Measurements from ENCODE around the gene EFTUD2. TPM values are rescaled to one million over a fixed set of nuclear protein-coding genes. Genes with fewer than 3 reads are reported as not detected.

Gene EFTUD2
- polyA plus RNA-seq, 3 donors, result 82.9 to 144 (median 104) TPM

- TF ChIP-seq, protein P1, sequence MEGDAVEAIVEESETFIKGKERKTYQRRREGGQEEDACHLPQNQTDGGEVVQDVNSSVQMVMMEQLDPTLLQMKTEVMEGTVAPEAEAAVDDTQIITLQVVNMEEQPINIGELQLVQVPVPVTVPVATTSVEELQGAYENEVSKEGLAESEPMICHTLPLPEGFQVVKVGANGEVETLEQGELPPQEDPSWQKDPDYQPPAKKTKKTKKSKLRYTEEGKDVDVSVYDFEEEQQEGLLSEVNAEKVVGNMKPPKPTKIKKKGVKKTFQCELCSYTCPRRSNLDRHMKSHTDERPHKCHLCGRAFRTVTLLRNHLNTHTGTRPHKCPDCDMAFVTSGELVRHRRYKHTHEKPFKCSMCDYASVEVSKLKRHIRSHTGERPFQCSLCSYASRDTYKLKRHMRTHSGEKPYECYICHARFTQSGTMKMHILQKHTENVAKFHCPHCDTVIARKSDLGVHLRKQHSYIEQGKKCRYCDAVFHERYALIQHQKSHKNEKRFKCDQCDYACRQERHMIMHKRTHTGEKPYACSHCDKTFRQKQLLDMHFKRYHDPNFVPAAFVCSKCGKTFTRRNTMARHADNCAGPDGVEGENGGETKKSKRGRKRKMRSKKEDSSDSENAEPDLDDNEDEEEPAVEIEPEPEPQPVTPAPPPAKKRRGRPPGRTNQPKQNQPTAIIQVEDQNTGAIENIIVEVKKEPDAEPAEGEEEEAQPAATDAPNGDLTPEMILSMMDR (IDR thresholded peaks at IDR 0.05), result no peak
- H3K36me3 ChIP-seq (replicated peaks in 1 of 2; ENCODE audit: control insufficient read depth in 1 of 2, insufficient read depth in 2 of 2, low read length in 2 of 2), result peaks cover 14 to 16% of the 10 kb centered on the region in 2 donors
- WGBS (ENCODE audit: insufficient coverage), result 100% methylated on average over 4 of the region's 6 CpGs
- Mint-ChIP-seq H3K27me3 (ENCODE audit: low read depth in 3 of 3) (peaks cover 22 to 30% (median 23%) of the 10 kb centered on the region in 3 donors), H3K4me1 (no peaks in the 10 kb centered on the region), H3K27ac (no peak overlapping the region), H3K9me3 (peaks cover 0 to 3% (median 0%) of the 10 kb centered on the region in 7 donors), H3K4me3 (no peak overlapping the region), H3K36me3 (peaks cover 15 to 27% of the 10 kb centered on the region in 2 donors)
- no peak overlapping the region for H2AFZ ChIP-seq (ENCODE audit: insufficient read depth, low read depth, low read length, poor library complexity, severe bottlenecking)
- intact Hi-C loops (cut with micrococcal nuclease), result loop anchor here (5.0 to 10.0 kb wide), 2 partner anchors 100 to 173 kb away; no protein-coding TSS in a partner anchor
- H3K79me2 ChIP-seq (ENCODE audit: insufficient read depth, low read length), result no peaks in the 10 kb centered on the region
- no peak overlapping the region for H3K27ac ChIP-seq (ENCODE audit: low read depth in 1 of 2, low read length in 2 of 2)
- H3K9ac ChIP-seq (ENCODE audit: insufficient read depth, low read length, poor library complexity, severe bottlenecking), result no peak overlapping the region
- no peaks in the 10 kb centered on the region for H4K20me1 ChIP-seq (ENCODE audit: insufficient read depth, low read length)
- H3K4me1 ChIP-seq (ENCODE audit: control insufficient read depth in 1 of 2, insufficient read depth in 2 of 2, low read length in 2 of 2), result no peaks in the 10 kb centered on the region
- no peak overlapping the region for H3K4me2 ChIP-seq (replicated peaks; ENCODE audit: extremely low read depth, low read length, poor library complexity, severe bottlenecking)
- no peak for DNase-seq
- no peak overlapping the region for H3K4me3 ChIP-seq (replicated peaks in 1 of 3; ENCODE audit: low read depth in 2 of 3, low read length in 3 of 3)
- peaks cover 6 to 15% of the 10 kb centered on the region in 2 donors for H3K27me3 ChIP-seq (ENCODE audit: control insufficient read depth in 2 of 2, insufficient read depth in 2 of 2, low read length in 2 of 2)
- no peaks in the 10 kb centered on the region for H3K9me3 ChIP-seq (replicated peaks in 1 of 2; ENCODE audit: control insufficient read depth in 1 of 2, insufficient read depth in 1 of 2, low read length in 2 of 2)
Measured at GRCh38 chr17:44922136-44922535, 22.9 kb upstream of the EFTUD2 start.

DNA sequence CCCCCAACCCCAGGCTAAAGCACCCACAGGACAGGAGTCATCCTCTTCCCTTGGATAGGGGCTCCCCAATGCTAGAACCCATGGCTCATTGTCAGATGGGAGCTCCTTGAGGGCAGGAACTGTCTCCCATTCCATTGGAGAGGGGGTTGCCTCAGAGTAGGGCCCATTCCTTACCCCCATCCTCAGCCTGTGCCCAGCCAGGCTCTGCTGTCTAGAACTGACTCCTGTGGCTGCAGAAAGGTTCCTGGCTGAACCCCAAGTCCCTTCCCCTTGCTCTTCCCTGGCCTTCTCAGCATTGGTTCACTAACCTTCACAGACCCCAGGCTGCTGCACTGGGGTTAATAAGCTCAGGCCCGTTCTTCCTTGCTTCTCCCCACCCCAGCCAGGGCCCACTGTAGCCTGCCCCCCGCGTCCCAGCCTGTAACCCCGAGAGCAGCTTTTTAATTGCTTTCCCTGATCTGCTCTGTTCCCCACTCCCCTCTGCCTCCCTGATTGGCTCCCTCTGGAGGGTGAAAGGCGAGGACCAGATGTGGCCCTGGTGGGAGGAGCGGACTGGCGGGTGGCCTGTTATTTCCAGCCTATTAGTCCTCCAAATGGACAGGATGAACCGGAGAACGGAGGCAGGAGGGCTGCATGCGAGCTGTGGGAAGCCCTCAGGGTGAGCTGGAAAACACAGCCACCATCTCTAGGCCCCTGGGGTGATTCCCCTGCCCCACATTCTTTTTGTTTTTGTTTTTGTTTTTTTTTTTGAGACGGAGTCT, 22.1 kb upstream of the EFTUD2 start:
- peaks cover 5% of the 10 kb centered on the region for H3K4me1 Mint-ChIP-seq
- Histone ChIP-seq H4K20me1 (ENCODE audit: insufficient read depth, low read length) (no peaks in the 10 kb centered on the region), H3K79me2 (ENCODE audit: insufficient read depth, low read length) (no peaks in the 10 kb centered on the region), H3K36me3 (replicated peaks in 1 of 2; ENCODE audit: control insufficient read depth in 1 of 2, insufficient read depth in 2 of 2, low read length in 2 of 2) (peaks cover 6 to 7% of the 10 kb centered on the region in 2 donors), H3K4me3 (replicated peaks in 1 of 3; ENCODE audit: low read depth in 2 of 3, low read length in 3 of 3) (no peak overlapping the region), H3K4me1 (ENCODE audit: control insufficient read depth in 1 of 2, insufficient read depth in 2 of 2, low read length in 2 of 2) (peaks cover 3 to 5% of the 10 kb centered on the region in 2 donors), H3K9me3 (replicated peaks in 1 of 2; ENCODE audit: control insufficient read depth in 1 of 2, insufficient read depth in 1 of 2, low read length in 2 of 2) (no peaks in the 10 kb centered on the region), H2AFZ (ENCODE audit: insufficient read depth, low read depth, low read length, poor library complexity, severe bottlenecking) (no peak overlapping the region), H3K27me3 (ENCODE audit: control insufficient read depth in 2 of 2, insufficient read depth in 2 of 2, low read length in 2 of 2) (peaks cover 6 to 15% of the 10 kb centered on the region in 2 donors), H3K9ac (ENCODE audit: insufficient read depth, low read length, poor library complexity, severe bottlenecking) (no peak overlapping the region), H3K4me2 (replicated peaks; ENCODE audit: extremely low read depth, low read length, poor library complexity, severe bottlenecking) (no peak overlapping the region), H3K27ac (ENCODE audit: low read depth in 1 of 2, low read length in 2 of 2) (no peak overlapping the region)
- intact Hi-C loops (cut with micrococcal nuclease), result loop anchor here (5.0 to 10.0 kb wide), 2 partner anchors 101 to 173 kb away; no protein-coding TSS in a partner anchor
- H3K27ac Mint-ChIP-seq, result peak overlapping the region in 1 of 7 donors; percentile 4
- peaks cover 11 to 19% of the 10 kb centered on the region in 2 donors for H3K36me3 Mint-ChIP-seq
- TF ChIP-seq, protein P1 (IDR thresholded peaks at IDR 0.05), result no peak
- H3K27me3 Mint-ChIP-seq (ENCODE audit: low read depth in 3 of 3), result peaks cover 23 to 30% (median 24%) of the 10 kb centered on the region in 3 donors
- H3K9me3 Mint-ChIP-seq, result peaks cover 0 to 3% (median 0%) of the 10 kb centered on the region in 7 donors
- 80% methylated on average over 7 of the region's 11 CpGs for WGBS (ENCODE audit: insufficient coverage)
- no peak for DNase-seq
- H3K4me3 Mint-ChIP-seq, result peak overlapping the region in 1 of 2 donors; percentile 64

Data from CD14-positive monocyte (primary cell).